ENCODE data around the gene PSMF1. TPM values are rescaled to one million over a fixed set of nuclear protein-coding genes. Genes with fewer than 3 reads are reported as not detected.

The PSMF1 gene
- total RNA-seq, 1 experiment from 2014 or later, result 90.8 TPM

GRCh38 chr20:1185790-1186334 is 67.5 kb downstream of the PSMF1 start:
- peaks cover 16% of the 10 kb centered on the region; the same call in 1 of the 2 replicates for H3K27me3 ChIP-seq (ENCODE audit: insufficient read depth, low read length)
- H3T11ph ChIP-seq (ENCODE audit: low read length), result no peak overlapping the region
- H3K18ac ChIP-seq (ENCODE audit: insufficient read length, low read depth, low read length), result no peak overlapping the region
- H4K20me1 ChIP-seq (ENCODE audit: control insufficient read depth, insufficient read depth, insufficient read length), result no peaks in the 10 kb centered on the region
- no peak overlapping the region for H2AK5ac ChIP-seq (ENCODE audit: insufficient read length, low read length)
- H3K56ac ChIP-seq (ENCODE audit: insufficient read length, low read depth, low read length), result no peak overlapping the region
- H2BK12ac ChIP-seq (ENCODE audit: insufficient read length, low read depth, low read length), result no peak overlapping the region
- peaks cover 56% of the 10 kb centered on the region for H3K27me3 Mint-ChIP-seq (ENCODE audit: low read depth)
- H3K4me1 ChIP-seq (ENCODE audit: insufficient read depth, low read length), result peaks cover 12% of the 10 kb centered on the region; the same call in 1 of the 2 replicates
- peaks cover 18 to 30% of the 10 kb centered on the region in 2 experiments for H3K4me1 Mint-ChIP-seq
- H3K36me3 Mint-ChIP-seq (ENCODE audit: insufficient read depth in 1 of 3, low read depth in 3 of 3), result peaks cover 0 to 5% (median 3%) of the 10 kb centered on the region in 3 experiments; a peak in 2 of 7 replicates
- no peaks in the 10 kb centered on the region for H3K79me1 ChIP-seq (ENCODE audit: insufficient read depth, low read depth, low read length, poor library complexity, severe bottlenecking)
- H3K27ac ChIP-seq (ENCODE audit: insufficient read length, low read depth, low read length), result no peak overlapping the region
- H2BK15ac ChIP-seq (ENCODE audit: low read depth, low read length), result no peak overlapping the region
- H2BK120ac ChIP-seq (ENCODE audit: low read depth, low read length, poor library complexity, severe bottlenecking), result no peak overlapping the region
- no peak overlapping the region; the same call in 1 of the 2 replicates for H3K14ac ChIP-seq (ENCODE audit: insufficient read depth, low read length)
- H3K23ac ChIP-seq (ENCODE audit: insufficient read length, low read depth, low read length), result no peak overlapping the region
- H4K8ac ChIP-seq (replicated peaks; ENCODE audit: insufficient read length, low read depth, low read length), result no peak overlapping the region
- no peaks in the 10 kb centered on the region for H3K9me3 ChIP-seq (ENCODE audit: control insufficient read depth, low read depth, low read length)
- H3K79me2 ChIP-seq (ENCODE audit: insufficient read depth, low read length), result no peaks in the 10 kb centered on the region
- DNase-seq, result peak; percentile 82
- no CpG with 5 or more reads among the region's 20 CpGs for WGBS (ENCODE audit: extremely low coverage, insufficient read length, low lambda C conversion rate)
- peaks cover 4% of the 10 kb centered on the region for H3K23me2 ChIP-seq (ENCODE audit: insufficient read length, low read depth, low read length, poor library complexity, severe bottlenecking)
- no peak overlapping the region for H3K4me2 ChIP-seq (ENCODE audit: insufficient read depth, insufficient read length, low read length)
- H3K4ac ChIP-seq (ENCODE audit: low read depth, low read length), result no peak overlapping the region
- H4K91ac ChIP-seq (ENCODE audit: insufficient read length, low read depth, low read length), result no peak overlapping the region
- no peak overlapping the region for H3K9ac ChIP-seq (ENCODE audit: extremely low read depth, insufficient read length, low read length)
- peak; percentile 74 for TF ChIP-seq CTCF (conservative IDR thresholded peaks at IDR 0.05)
- H3K9me3 Mint-ChIP-seq, result no peaks in the 10 kb centered on the region; a peak in 2 of 5 replicates
- H3K4me3 Mint-ChIP-seq, result peak overlapping the region; percentile 69 to 71
- no peak overlapping the region for H2AFZ ChIP-seq (ENCODE audit: low read length)
- H4K5ac ChIP-seq (ENCODE audit: insufficient read length, low read depth, low read length), result no peak overlapping the region
- H2BK20ac ChIP-seq (ENCODE audit: low read depth, low read length, poor library complexity, severe bottlenecking), result no peak overlapping the region
- no peak overlapping the region for H2BK5ac ChIP-seq (ENCODE audit: insufficient read length, low read length)
- H3K27ac Mint-ChIP-seq, result no peak overlapping the region
